Mucosa of gallbladder (tissue), 1 donor: Measurements from ENCODE around the gene BICD2. TPM values are rescaled to one million over a fixed set of nuclear protein-coding genes. Genes with fewer than 3 reads are reported as not detected.

Experiments used
- DNase-seq: peaks from one replicate; pipeline ENCODE4 v3.0.0-alpha.2; 2020; ENCODE audit warnings: low spot score
- total RNA-seq: library from RNA; stranded (reverse); gene quantifications from one replicate; pipeline ENCODE4 v1.2.1, GENCODE V29; 2021
- donor health status: DM: no; HTN: no; CAD: no.

BICD2 gene
- total RNA-seq, 1 donor from 2014 or later, result 26.9 TPM

DNA sequence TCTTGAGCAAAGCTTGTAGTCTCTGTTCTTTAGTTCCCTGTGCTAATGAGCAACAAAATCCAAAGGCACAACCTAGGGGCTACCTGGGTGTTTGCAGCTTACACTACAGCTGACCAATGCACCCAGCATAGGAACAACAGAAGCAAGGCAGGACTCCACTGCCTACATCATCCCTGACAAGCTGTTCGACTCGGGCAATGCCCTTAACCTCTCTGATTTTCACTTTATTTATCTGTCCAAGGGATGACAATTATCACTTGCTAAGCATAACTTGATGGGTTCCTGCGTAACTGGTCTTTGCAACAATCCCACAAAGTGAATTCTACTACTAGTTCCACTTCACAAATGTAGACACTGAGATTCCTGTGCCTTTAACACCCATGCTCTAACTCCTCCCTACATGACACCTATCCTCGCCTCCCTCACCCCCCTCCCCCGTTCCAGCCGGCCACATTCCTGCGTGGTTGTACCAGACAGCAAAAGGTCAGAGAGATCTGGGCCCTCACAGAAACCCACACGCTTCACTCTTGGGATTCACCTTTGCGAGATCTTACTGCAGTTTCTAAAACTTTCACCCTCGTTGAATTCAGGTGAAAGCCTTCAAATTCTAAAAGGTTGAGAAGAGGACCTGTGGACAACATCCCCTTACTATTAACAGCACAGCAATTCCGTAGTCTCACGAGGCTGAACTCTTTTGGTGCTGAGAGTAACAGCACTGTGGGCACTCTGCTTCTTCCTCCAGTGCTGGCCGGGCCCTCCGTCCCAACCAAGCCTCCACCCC lies 95.7 kb downstream of the BICD2 start:
- no peak for DNase-seq

DNA sequence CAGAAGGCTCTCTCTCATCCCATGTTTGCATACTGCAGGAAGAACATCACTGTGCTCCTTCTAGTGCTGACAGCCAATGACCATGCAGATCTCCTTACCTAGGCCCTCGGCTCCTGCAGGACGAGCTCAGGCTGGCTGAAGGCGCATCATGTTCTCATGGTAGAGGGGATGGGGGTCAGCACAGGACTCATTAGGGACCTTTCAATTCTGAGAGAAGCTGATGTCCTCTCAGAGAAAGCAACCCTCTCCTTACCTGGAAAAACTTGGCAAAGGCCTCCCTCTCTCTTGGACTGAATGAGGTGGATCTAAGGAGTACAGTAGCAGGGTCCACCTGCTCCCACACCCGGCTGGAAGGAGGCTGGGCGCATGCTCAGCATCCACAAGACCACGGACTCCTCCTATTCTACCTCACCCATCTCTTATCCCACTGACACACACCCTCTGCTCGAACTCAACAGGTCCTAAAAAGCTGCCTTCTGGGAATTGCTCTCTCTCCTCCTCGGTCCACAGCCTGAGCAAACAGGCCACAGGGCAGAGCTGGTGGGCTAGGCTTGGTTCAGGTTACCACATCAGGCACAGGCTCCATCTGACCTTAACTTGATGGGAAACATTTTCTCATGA lies 97.6 kb downstream of the BICD2 start:
- no peak for DNase-seq

DNA sequence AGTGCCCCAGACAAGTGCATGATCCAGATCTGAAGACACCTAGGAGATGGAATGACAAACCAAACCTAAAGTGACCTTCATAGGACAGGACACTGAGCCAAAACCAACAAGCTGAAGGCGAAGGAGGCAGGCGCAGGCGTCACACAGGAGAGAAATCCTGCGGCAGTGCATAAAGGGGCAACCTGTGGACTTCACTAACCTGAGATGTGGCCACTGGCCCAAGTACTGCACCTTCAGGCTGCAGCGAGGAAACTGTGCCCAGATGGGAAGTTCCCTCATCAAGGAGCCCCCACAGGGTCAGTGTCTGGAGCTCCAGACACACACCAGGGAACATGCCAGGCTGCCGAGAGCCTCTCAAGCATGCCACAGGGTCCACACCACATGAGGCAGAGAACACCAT lies 98.4 kb downstream of the BICD2 start:
- DNase-seq, result no peak

- DNase-seq, result no peak
Measured at GRCh38 chr9:92665836-92666235, 98.8 kb downstream of the BICD2 start.

GRCh38 chr9:92664394-92665152 lies 100.1 kb downstream of the BICD2 start:
- no peak for DNase-seq

DNA sequence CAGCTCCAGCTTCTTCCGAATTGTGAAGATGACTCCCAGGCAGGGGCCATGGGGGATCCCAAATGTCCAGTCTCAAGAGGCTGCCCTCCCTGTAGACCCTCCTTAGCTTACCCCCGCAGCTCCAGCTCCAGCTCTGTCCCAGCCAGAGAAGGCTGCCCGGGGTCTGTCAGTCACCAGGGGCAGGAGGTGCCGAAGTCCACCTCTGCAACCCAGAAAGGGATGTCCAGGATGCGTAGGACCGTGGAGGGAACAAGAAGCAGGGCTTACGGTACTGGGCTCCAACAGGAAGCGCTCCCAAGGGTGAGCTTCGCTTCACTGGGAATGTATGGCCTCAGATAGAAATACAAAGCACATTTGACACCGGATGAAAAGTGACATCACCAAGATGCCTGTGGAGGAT lies 100.7 kb downstream of the BICD2 start:
- DNase-seq, result no peak

GRCh38 chr9:92663126-92663525 lies 101.5 kb downstream of the BICD2 start:
- no peak for DNase-seq

DNA sequence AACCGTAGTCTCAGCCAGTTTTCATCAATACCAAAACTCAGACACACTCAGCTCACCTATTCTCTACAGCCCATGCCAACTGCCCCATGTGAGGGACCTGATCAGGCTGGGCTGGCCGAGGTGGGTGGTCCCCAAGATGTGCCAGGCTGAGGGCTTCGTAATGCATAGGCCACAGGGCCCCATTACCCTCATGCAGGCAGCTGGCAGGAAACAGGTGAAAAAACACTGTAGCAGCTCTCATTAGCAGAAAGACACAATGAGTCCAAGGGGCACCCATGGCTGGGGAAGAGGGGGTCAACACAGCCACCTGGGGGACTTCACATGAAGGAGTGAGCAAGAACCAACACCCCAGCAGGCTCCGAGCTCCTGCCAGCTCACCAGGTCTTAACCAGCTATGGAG lies 102.9 kb downstream of the BICD2 start:
- no peak for DNase-seq

Other genes with a start within 250 kb of the BICD2 start
- gene ECM2, start 228.8 kb downstream of the BICD2 start, total RNA-seq, result 8.2 TPM
- gene IPPK, start 94.7 kb downstream of the BICD2 start, total RNA-seq, result 7.3 TPM
- 9.5 TPM for gene ZNF484, start 113.2 kb upstream of the BICD2 start, total RNA-seq
- gene FGD3, start 182.7 kb upstream of the BICD2 start, total RNA-seq, result 8.2 TPM